Thyroid gland (tissue), 4 donors: ENCODE measurements around the gene GRM7.

Experiments used
- CTCF ChIP-seq, 6 experiments: fragments of 200-600 bp in 3 of 6; fragments of 450-650 bp in 3 of 6; sonication (generic) in 3 of 6; IDR thresholded peaks; one replicate each; pipeline ENCODE4 v1.5.1; 2016 to 2019; ENCODE audit warnings: antibody characterized with exemption in 6 of 6, mild to moderate bottlenecking in 2 of 6, inconsistent platforms in 1 of 6, moderate library complexity in 1 of 6
- POLR2A ChIP-seq, 2 donors: fragments of 450-650 bp; IDR thresholded peaks; one replicate each; pipeline ENCODE4 v1.6.1; 2017; ENCODE audit warnings: antibody characterized with exemption in 2 of 2, mild to moderate bottlenecking in 2 of 2, moderate library complexity in 1 of 2

- TF ChIP-seq CTCF (IDR thresholded peaks at IDR 0.05) (no peak), POLR2A (IDR thresholded peaks at IDR 0.05) (no peak)
These were observed 411.3 kb downstream of the GRM7 start for GRCh38 chr3:7272203-7272602.
